HG03196 (cell line): ENCODE data around the gene GPC5.
"Not testable (repeated sequence)": the region's sequence is repeated elsewhere in the genome, so short reads cannot be mapped to it uniquely, and the experiment has no call there.

ENCODE experiments used
- ATAC-seq: cut with Tn5 transposase; IDR thresholded peaks from one replicate; pipeline ENCODE4 v1.9.1; 2021; ENCODE audit not compliant: unreplicated experiment

GPC5 gene

GRCh38 chr13:92804926-92805325, 1406.5 kb downstream of the GPC5 start:
- no peak for ATAC-seq

DNA sequence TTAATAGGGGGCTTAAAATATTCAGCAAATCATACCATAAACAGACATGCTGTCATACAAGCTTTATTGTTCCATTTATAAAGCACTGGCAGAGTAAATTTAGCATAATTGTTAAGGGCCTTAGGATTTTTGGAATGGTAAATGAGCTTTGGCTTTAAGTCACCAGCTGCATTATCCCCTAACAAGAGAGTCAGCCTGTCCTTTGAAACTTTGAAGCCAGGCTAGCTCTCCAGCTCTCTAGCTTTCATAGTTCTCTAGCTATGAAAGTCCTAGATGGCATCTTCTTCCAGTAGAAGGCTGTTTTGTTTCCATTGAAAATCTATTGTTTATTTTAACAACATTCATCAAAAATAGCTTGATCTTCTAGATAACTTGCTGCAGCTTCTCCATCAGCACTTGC, 1407.3 kb downstream of the GPC5 start:
- ATAC-seq: no peak

DNA sequence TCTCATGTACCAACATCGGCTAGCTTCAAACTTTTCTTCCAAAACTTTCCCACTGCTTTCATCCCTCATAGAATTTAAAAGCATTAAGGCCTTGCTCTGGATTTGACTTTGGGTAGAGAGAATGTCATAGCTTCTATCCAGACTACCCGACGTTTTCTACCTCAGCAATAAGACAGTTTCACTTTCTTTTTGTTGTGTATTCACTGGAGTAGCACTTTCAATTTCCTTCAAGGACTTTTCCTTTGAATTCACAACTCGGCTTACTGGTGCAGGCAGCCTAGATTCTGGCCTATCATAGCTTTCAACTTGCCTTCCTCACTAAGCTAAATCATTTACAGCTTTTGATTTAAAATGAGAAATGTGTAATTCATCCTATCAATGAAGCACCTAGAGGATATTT, 1407.8 kb downstream of the GPC5 start:
- ATAC-seq: no peak

- ATAC-seq: no peak
Measured at GRCh38 chr13:92807353-92807752, 1408.9 kb downstream of the GPC5 start.

DNA sequence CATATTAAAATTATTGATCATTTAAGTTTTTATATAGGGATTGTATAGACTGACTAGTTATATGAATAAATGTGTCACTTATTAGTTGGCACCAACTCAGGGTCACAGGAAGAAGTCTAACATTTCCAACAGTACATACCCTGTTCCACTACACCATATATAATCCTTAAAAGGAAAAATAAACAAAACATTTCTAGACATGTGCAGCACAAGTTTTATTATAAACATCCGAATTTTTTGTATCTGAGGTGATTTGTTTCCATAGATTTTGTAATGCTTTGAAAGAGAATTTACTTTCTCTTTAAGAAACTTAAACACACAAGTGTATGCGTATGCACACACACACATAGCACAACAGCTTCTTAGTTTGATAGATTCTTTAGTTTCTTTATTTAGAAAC, 1409.5 kb downstream of the GPC5 start:
- ATAC-seq: no peak

DNA sequence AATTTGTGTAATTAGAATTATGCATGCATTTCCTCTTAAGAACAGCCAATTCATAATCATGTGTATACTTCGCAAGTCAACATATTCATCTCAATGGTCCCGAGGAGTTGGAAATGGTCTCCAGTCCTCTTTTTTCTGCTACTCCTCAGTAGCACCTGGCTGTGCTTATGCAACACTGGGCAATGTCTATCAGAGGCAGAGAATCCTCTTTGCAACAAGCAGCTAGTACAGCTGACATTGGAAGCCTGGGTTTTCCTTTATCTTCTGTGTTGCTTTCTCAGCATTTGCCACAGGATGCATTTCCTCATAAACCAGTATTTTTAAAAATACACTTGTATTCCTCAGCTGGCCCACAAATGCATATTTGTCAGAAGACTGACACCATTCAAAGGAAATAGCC, 1422.9 kb downstream of the GPC5 start:
- ATAC-seq: no peak

- no peak for ATAC-seq
Measured at GRCh38 chr13:92823059-92823458, 1424.6 kb downstream of the GPC5 start.

DNA sequence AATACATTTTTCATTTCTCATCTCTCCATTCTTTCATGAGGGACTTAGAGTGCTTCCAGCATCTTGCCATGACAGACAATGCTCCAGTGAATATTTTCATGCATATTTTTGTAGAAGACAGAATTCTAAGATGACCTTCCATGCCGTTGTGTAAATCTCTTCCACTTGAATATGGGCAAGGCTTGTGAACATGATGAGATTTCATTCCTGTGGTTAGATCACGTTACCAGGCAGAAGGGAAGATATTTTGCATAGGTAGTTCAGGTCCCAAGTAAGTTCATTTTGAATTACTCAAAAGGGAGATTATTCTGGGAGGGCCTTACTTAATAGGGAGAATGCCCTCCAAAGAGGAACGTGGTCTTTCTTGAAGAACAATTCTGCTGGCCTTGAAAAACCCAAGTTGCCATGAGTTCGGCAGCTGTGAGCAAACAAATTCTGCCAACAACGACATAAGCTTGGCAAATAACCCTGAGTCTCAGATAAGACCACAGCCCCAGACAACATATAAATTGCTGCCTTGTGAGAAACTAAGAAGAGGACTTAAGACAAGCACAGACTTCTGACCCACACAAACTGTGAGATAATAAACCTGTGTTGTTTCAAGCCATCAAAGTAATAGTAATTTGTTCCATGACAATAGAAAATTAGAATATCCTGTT, 1427.6 kb downstream of the GPC5 start:
- no peak for ATAC-seq

DNA sequence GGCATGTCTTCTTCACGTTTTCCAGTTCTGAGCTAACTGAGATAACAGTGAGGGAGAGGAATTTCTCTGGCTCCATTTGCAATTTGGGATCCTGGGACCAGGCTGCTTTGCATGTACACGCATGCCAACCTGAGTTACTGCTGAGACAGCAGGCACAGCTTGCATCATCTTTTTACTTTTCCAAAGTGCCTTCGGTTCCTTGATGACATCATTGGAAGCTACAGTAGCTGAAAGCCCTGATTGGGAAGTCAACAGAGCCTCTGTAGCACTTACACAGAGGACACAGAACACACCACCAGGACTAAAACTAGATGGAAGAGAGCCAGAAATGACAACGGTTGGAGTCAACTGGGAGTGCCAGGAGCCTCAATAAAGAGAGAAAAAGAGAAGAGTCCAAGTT, 1429.1 kb downstream of the GPC5 start:
- ATAC-seq: no peak

DNA sequence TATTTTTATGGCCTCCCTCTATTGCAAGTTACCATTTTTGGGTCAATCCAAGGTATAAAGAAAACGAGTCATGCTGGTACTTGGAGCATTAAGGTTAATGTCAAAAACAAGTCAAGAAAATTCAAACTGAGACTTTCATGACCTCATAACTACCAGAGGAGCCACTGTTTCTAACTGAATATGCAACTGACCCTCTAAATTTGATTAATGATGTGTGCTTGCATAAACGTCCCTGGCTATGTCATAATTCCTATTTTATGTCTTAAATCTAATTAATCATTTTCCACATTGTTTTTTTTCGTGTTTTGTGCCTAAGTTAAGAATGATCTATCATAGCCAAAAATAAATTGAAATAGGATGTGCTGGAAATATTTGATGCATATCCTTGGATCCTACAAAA, 1431.5 kb downstream of the GPC5 start:
- no peak for ATAC-seq

GRCh38 chr13:92830821-92831220, 1432.4 kb downstream of the GPC5 start:
- no peak for ATAC-seq

DNA sequence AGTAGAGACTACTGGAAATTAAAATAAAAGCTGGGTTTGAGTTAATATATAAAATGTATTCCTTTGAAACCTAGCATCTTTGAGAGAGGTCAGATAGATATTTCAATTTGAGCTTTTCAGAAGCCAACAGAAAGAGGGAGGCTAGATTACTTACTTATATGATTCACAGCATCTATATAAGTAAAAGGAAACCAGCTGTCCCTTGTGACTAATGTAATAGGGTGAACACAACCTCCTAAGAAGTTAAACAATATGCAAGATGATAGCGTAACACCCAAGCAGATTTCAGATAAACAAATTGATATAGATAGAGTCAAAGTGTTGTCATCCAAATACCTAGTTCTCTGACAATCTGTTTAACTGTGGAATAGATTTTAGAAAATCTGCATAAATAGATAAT, 1434.7 kb downstream of the GPC5 start:
- no peak for ATAC-seq

DNA sequence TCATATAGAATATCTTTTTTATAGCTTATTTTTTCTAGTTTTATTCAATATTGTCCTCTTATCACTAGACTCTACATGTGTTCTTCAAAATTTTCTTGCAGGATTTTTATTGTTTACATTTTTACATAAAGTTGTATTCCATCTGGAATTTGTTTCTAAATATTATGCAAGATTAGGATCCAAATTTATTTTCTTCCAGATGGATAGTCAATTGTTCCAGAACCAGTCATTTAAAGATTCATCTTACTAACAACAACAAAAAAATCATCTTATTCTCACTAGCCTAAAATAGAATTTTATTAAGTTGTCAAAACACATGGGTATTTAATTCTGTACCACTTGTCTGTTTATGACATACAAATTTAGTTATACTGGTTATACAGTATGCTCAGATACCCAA, 1437.8 kb downstream of the GPC5 start:
- no peak for ATAC-seq

- no peak for ATAC-seq
Measured at GRCh38 chr13:92838786-92839185, 1440.4 kb downstream of the GPC5 start.

- no peak for ATAC-seq
Measured at GRCh38 chr13:92842145-92842544, 1443.7 kb downstream of the GPC5 start.

- peak; percentile 70 for ATAC-seq
Measured at GRCh38 chr13:92843549-92843948, 1445.1 kb downstream of the GPC5 start.

DNA sequence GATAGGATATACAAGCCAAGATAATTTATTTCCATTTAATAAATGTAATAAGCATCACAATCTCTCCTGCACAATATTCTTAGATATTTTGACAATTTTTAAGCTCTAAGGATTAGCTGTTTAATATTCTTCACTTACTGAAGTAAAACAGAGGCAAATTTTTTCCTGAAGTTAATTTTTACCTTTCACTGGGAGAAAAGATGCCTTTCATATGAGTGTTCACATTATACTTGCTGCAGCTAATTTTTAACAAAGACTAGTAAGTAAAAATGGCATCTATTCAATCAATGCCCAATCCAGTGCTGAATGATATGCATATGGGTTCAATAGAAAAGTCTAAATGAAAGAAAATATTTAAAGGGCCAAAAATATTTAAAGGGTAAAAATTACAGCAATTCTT, 1451.0 kb downstream of the GPC5 start:
- ATAC-seq: no peak

DNA sequence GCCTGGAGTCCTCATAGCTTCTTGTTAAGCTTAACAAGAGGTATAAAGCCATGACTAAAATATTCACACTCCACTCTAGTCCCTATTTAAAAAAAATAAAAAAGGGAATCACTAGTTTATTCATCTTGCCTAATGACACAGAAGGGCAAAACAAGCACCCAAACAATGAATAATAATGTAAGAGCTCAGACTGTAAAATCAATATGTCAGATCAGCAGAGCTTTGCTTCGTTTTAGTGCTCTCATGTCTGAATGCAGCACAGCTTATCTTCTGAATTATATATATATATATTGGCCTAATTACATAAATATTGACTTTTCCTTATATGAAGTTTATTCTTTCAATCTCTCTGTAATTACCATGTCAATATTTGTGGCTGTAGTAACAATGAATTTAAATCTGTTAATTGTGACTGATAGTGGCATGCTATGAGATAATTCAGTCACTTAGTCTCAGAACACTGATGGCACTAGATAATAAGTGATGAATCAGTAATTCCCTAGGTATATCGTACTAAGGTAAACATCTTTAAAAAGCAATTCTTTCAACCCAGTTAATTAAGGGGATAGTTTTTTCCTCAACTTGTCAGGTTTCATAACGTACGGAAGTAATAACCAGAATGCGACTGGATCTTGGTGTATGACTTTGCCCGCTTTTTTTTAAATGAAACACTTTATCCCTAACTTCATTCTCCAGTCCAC, 1466.3 kb downstream of the GPC5 start:
- ATAC-seq: no peak

GRCh38 chr13:92873029-92873428, 1474.6 kb downstream of the GPC5 start:
- ATAC-seq: no peak

DNA sequence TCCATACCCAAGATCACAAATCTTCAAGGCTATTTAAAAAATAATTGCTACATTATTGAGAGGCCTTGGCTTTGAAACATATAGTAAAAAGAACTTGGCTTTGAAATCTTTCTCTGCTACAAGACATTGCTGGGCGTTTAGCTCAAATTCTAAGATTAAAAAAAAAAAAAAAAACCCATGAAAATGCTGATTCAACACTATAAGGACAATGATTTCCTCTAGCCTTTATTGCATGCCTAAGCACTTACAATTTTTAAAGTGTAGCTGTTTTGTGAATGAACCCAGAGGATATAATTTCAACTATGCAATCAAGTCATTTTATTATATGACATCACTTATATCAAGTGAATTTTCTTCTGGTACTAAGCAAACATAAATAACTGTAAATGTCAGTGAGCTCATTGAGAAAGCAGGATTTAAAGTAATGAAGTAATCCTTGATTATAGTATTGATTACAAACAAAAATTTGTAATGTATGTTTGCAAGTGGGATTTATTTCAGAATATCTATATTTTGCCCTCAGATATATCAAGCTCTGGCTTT, 1488.2 kb downstream of the GPC5 start:
- no peak for ATAC-seq

DNA sequence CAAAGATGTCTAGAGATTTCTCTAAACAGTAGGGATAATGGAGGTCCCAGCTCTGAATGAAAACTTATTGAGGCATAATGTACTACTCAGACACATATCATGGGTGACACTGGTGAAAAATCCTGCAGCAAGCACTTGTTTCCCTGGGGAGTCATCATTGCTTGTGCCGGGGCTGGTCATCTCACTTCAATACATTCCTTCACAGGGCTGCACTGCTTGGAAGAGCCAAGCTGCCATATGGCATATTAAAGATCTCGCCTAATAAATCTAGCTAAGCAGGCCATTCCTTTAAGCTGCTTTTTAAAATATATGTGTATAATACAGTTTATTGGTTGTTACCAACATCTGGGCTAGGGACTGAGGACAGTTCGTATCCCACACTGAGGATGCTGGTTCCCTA, 1496.0 kb downstream of the GPC5 start:
- no peak for ATAC-seq

- ATAC-seq: no peak
Measured at GRCh38 chr13:92896842-92897241, 1498.4 kb downstream of the GPC5 start.

DNA sequence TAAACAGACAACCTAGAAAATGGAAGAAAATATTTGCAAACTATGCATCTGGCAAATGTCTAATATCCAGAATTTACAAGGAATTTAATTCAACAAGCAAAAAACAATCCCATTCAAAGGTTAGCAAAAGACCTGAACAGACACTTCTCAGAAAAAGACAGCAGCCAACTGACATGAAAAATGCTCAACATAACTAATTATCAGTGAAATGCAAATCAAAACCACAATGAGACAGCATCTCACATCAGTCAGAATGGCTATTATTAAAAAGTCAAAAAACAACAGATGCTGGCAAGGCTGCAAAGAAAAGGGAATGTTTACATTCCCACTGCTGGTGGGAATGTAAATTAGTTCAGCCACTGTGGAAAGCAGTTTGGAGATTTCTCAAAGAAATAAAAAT, 1500.5 kb downstream of the GPC5 start:
- ATAC-seq: not testable (repeated sequence)
